Measurements from ENCODE around the gene GRIN1.

Gene GRIN1

DNA sequence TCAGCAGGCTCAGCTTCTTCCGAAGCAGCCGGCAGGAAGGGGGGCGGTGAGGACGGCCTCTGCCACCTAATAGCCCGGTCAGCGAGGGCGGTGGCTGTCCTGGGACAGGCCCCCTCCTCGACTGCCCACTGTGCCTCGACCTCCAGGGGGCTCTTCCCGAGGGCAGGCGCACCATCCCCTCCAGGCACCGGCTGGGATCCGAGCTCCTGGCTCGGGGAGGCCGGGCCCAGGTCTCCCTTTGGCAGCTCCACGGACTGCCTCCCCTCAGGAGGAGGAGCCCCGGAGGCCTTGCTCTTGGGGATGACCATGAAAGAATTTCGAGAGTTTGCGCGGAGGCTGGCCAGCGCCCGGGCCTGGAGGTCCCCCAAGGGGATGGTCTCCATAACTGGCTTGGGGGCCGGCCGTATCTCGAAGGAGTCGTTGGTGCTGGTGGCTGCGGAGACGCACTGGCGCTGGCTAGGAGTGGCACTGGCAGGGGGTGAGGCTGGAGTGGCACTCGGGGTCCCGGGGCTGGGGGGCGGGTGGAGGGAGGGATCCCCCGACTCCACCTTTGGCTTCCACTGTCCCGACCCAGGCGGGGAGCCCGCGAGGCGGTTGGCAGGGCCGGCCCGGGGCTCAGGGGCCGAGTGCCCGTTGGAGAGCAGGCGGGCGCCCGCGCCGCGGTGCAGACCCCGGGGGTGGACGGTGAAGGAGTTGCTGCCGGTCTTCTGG is 60.6 kb downstream of the GRIN1 start:
- no peaks in the 10 kb centered on the region for H4K20me1 ChIP-seq (ENCODE audit: insufficient read depth)
- no peak overlapping the region for H2AFZ ChIP-seq (ENCODE audit: low read depth)
- H3K4me2 ChIP-seq, result peak overlapping the region; percentile 51; the same call in 1 of the 2 replicates
- TF ChIP-seq CTCF (conservative IDR thresholded peaks at IDR 0.05; ENCODE audit: low read depth, low read length), result no peak
- no peak overlapping the region for H3K9ac ChIP-seq
- no peaks in the 10 kb centered on the region for H3K27me3 ChIP-seq (ENCODE audit: insufficient read depth, low read depth)
- H3K79me2 ChIP-seq (ENCODE audit: insufficient read depth, low read depth), result peaks cover 19% of the 10 kb centered on the region
- no peak overlapping the region for H3K4me3 ChIP-seq (IDR thresholded peaks at IDR 0.05; ENCODE audit: insufficient read depth, low read depth, low read length)
- H3K4me1 ChIP-seq (ENCODE audit: low read depth, poor library complexity, severe bottlenecking), result peaks cover 23% of the 10 kb centered on the region
- no peak overlapping the region for H3K27ac ChIP-seq
- H3K36me3 ChIP-seq (ENCODE audit: insufficient read depth), result no peaks in the 10 kb centered on the region

GRCh38 chr9:137200311-137201204 is 61.6 kb downstream of the GRIN1 start, which contains the start of gene TPRN:
TSS of gene TPRN (minus strand) at chr9:137200741. CDS start at chr9:137200711, 30 bp downstream.
- peak within 1 kb of the TSS; percentile 24; the same call in 1 of the 2 replicates for H3K27ac ChIP-seq
- H3K4me1 ChIP-seq (ENCODE audit: low read depth, poor library complexity, severe bottlenecking), result peaks cover 27% of the 10 kb centered on the region
- H4K20me1 ChIP-seq (ENCODE audit: insufficient read depth), result no peaks in the 10 kb centered on the region
- peaks cover 25% of the 10 kb centered on the region for H3K79me2 ChIP-seq (ENCODE audit: insufficient read depth, low read depth)
- peak within 1 kb of the TSS; percentile 76 for H3K4me2 ChIP-seq
- H3K9ac ChIP-seq, result peak within 1 kb of the TSS; percentile 47; the same call in 1 of the 2 replicates
- H2AFZ ChIP-seq (ENCODE audit: low read depth), result peak within 1 kb of the TSS; percentile 73
- no peaks in the 10 kb centered on the region for H3K36me3 ChIP-seq (ENCODE audit: insufficient read depth)
- H3K27me3 ChIP-seq (ENCODE audit: insufficient read depth, low read depth), result no peaks in the 10 kb centered on the region
- no peak for TF ChIP-seq CTCF (conservative IDR thresholded peaks at IDR 0.05; ENCODE audit: low read depth, low read length)
- no peak within 1 kb of the TSS for H3K4me3 ChIP-seq (IDR thresholded peaks at IDR 0.05; ENCODE audit: insufficient read depth, low read depth, low read length)

GRCh38 chr9:137201205-137201868 is 62.4 kb downstream of the GRIN1 start:
- Histone ChIP-seq H3K4me3 (IDR thresholded peaks at IDR 0.05; ENCODE audit: insufficient read depth, low read depth, low read length) (no peak overlapping the region), H3K79me2 (ENCODE audit: insufficient read depth, low read depth) (peaks cover 33% of the 10 kb centered on the region), H3K4me2 (peak overlapping the region; percentile 76), H3K27me3 (ENCODE audit: insufficient read depth, low read depth) (no peaks in the 10 kb centered on the region), H3K27ac (peak overlapping the region; percentile 24; the same call in 1 of the 2 replicates), H3K36me3 (ENCODE audit: insufficient read depth) (no peaks in the 10 kb centered on the region), H4K20me1 (ENCODE audit: insufficient read depth) (no peaks in the 10 kb centered on the region), H3K9ac (peak overlapping the region; percentile 47; the same call in 1 of the 2 replicates), H3K4me1 (ENCODE audit: low read depth, poor library complexity, severe bottlenecking) (peaks cover 28% of the 10 kb centered on the region), H2AFZ (ENCODE audit: low read depth) (peak overlapping the region; percentile 73)
- TF ChIP-seq CTCF (conservative IDR thresholded peaks at IDR 0.05; ENCODE audit: low read depth, low read length), result no peak

GRCh38 chr9:137202966-137203365 is 64.0 kb downstream of the GRIN1 start:
- Histone ChIP-seq H3K9ac (no peak overlapping the region), H3K79me2 (ENCODE audit: insufficient read depth, low read depth) (peaks cover 43% of the 10 kb centered on the region), H3K4me3 (IDR thresholded peaks at IDR 0.05; ENCODE audit: insufficient read depth, low read depth, low read length) (no peak overlapping the region), H2AFZ (ENCODE audit: low read depth) (no peak overlapping the region), H3K36me3 (ENCODE audit: insufficient read depth) (no peaks in the 10 kb centered on the region), H3K4me2 (no peak overlapping the region), H3K4me1 (ENCODE audit: low read depth, poor library complexity, severe bottlenecking) (peaks cover 35% of the 10 kb centered on the region), H3K27me3 (ENCODE audit: insufficient read depth, low read depth) (no peaks in the 10 kb centered on the region), H3K27ac (no peak overlapping the region), H4K20me1 (ENCODE audit: insufficient read depth) (no peaks in the 10 kb centered on the region)
- no peak for TF ChIP-seq CTCF (conservative IDR thresholded peaks at IDR 0.05; ENCODE audit: low read depth, low read length)
